CD4-positive, alpha-beta T cell treated with Interleukin-15 for 4 hours (primary cell): ENCODE results near the gene VWF.
"Not testable (repeated sequence)": the region's sequence is repeated elsewhere in the genome, so short reads cannot be mapped to it uniquely, and the experiment has no call there.

ENCODE experiments used
- DNase-seq: peaks from one replicate; pipeline ENCODE4 v3.0.0-alpha.2; 2020; ENCODE audit warnings: low spot score

VWF gene

DNA sequence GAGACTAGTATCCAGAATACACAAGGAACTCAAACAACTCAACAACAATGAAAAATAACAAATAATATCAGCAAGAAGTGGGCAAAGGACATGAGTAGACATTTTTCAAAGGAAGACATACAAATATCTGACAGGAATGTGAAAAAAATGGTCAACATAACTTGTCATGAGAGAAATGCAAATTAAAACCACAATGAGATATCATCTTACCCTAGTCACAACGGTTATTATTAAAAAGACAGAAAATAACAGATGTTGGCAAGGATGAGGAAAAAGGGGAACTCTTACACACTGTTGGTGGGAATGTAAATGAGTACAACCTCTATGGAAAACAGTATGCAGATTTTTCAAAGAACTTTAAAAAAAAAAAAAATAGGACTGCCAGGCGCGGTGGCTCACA, 20.4 kb downstream of the VWF start:
- DNase-seq, result no peak

GRCh38 chr12:6102021-6102420, 22.4 kb downstream of the VWF start:
- not testable (repeated sequence) for DNase-seq

DNA sequence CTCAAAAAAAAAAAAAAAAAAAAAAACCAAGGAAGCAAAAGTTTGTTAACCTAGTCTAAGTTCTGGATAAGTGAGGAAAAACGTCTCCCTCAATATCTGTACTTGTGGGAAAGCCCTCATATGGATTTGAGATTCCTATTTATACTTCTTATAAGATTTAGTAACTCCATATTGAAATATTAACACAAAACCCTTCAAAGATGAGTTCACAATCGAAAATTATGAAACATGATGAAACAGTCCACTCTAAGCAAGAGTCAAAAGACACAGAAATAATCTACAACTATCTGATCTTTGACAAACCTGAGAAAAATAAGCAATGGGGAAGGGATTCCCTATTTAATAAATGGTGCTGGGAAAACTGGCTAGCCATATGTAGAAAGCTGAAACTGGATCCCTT, 25.2 kb downstream of the VWF start:
- DNase-seq, result no peak

GRCh38 chr12:6097411-6097810, 27.1 kb downstream of the VWF start:
- no peak for DNase-seq

DNA sequence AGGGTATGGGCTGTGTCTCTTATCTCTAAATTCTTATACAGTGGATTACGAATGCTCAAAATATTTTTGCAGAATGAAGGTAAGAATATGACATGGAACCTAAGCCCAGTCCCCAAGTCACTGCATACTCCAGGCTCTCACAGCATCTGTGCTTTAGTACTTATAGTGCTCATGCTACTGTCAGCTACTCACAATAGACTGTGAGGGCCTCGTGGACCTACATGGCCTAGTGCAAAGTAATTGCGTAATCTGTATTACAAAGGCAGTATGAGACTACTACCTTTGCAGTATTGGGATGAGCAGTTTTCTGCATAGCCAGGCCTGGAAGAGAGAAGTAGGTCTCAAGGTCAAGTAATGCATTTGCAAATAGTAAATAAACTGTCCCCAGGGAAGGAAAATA, 27.9 kb downstream of the VWF start:
- DNase-seq, result no peak

GRCh38 chr12:6095269-6095668, 29.2 kb downstream of the VWF start:
- no peak for DNase-seq

GRCh38 chr12:6093764-6094163, 30.7 kb downstream of the VWF start:
- no peak for DNase-seq

DNA sequence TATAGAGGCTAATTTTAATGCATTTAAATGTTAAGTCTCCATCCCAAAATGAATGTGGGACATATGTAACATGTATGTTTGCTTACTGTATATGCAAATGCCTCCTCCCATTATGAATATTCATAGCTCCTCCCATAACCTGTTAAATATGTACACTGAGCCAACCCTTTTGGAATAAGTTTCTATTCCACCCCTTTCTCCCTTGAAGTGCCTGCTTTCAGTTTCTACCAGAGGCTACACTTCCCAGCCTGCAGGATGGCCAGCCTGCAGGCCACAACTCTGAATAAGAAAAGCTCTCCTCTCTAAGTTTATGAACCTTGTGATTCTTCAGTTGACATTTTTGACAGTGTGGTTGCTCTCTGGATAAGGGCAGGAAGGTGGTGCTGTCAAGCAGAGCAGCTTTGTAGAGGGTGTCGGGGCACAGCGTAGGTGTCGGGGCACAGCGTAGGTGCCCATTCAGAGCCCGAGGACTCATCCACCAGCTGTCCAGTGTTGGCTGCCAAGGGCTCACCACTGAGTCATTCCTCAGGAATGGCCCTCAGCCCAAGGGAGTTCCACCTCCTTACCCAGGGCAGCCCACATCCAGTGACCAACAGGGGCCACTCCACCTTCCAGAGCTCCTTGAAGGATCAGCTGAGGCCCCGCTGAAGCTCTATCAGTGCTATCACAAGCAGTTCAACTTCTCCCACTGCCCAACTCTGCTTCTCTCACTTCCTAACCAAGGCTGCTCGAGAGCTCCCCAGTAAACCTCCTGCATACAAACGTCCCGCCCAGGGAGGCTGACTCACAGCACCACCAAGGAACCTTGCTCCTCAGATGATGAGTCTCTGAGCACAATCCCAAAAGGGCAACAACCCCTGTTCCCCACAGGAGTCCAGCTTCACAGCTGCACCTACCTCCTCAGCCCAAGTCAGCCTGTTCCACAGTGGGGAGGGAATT, 31.4 kb downstream of the VWF start:
- DNase-seq, result no peak

DNA sequence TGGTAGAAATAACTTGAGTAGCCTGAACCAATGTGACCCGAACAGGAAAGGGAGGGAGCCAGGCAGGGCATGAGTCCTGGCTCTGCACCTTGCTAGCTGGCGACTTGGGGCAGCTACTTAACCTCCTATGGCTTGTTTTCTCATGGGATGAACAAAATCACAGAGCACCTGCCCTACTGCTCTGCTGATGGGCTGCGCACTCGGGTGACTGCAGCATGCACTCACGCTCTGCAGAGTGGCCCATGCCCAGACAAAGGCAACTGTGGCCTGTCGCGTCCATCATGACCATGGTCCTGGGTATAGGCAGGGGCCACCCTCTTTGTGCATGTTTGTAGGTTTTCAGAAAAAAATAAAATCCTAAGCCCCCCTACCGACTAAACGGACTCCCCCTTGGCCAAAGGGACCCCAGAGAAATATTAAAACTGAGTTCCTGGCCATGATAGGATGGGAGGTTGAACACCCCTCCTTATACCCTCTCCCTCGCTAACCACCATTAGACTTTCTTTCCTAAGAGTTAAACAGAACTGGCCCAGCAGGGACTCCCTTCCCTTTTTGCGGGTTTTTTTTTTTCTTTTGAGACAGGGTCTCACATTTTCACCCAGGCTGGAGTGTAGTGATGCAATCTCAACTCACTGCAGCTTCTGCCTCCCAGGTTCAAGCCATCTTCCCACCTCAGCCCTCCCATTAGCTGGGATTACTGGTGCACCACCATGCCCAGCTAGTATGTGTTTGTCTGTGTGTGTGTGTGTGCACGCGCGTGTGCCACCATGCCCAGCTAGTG, 32.5 kb downstream of the VWF start:
- no peak for DNase-seq

DNA sequence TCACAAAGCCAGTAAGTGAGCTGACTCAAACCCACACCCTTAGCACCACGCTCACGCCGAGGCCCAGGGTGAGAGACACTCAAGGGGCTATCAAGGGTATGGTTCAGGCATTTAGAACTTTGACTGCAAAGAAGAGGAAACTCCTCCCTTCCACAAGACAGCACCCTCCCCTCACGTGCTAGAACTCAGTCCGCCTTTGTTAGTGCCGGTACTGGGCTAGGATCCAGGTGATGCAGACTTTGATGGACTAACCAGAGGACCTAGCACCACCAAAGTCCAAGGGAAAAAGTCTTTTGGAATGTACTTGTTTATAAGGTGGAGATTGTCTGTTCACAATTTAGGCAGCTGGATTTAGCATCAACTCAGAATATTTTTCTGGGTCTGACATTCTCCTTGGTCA, 33.7 kb downstream of the VWF start:
- no peak for DNase-seq

DNA sequence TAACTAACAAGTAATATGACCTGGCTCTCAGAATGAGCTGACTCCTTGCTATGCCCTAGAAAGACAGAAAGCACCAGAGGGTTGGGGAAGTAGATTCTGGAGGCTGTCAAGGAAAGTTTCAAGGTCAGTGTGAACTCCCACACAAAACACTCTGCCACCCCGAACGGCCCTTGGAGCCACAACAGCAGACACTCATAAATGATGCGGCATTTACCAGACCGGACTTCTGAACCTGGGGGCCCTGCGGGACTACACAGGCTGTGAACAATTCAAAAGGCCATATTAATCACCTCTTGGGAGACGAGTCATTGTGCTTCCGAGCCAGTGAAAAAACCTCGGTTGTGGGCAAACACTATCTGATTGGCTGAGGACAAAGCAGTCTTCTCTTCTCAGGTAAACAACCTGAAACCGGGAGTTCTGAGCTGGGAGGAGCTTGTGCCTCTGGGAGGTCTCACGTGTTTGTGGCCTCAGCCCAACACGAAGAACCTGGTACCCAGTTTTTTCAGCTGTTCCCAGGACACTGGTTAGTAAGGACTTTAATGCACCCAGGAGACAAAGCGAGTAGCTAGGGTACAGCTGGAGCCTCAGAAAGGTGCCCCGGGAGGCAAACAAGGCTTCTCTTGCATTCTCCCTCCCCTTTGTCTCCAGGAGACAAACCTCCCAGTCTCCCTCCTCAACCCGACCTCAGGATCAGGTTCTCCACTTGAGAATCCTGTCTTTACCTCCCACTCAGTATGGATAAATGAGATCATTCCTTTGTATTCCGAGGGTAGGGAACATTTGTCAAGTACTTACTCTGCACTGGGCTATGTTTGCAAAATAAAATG, 35.3 kb downstream of the VWF start:
- DNase-seq, result no peak

- DNase-seq, result no peak
Measured at GRCh38 chr12:6086316-6086715, 38.2 kb downstream of the VWF start.

- DNase-seq, result no peak
Measured at GRCh38 chr12:6085841-6086240, 38.6 kb downstream of the VWF start.

DNA sequence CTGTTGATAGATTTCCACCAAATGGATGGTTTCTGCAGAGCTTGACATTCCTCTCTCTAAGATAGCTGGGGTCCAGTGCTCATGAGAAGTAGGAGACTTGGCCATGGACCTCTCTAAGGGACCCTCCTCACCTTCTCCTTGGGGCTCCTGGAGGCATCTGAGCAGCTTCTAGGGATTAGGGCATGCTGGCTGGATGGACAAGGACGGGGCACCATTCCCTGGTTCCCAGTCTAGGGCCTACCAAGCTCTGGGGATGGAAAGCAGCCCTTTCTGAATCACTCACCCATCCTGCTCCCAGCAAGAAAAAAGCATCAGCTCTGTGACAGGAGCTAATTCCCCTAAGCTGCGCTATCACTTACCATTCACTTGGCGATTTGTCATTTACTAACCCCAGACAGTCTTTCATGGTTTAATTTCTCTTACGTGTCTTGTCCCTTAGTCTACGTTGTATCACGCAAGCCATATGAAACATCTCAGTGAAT, 39.5 kb downstream of the VWF start:
- no peak for DNase-seq

DNA sequence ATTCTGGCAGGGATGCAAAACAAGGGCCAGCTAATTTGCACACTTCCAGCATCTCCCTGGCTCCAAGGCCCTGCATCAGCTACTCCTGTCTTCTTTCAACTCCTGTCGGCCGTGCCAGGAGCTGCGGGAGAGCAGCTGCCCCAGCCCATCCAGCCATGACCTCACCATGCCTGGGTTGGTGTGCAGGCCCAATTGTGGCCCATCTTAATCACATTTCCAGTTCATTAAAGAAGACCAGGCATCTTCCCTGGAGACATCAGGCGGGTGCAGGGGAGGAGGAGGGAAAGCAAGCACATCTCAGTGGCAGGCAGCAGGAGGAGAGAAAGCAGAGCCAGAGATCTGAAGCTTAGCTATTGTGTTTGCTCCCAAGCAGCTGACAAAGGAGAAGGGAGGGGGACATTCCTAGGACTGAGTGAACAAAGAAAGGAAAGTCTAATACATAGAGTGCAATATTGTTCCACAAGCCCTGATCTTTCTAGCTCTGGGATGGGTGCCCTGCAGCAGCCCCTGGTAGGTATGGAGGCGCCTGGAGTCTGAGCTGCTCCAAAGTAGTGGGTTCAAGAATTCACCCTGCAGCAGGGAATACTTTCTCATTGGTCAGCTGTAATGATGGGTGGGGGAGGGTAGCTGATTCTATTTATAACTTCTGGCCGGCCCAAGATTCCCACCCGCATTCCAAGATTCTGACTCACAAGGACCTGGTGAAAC, 40.1 kb downstream of the VWF start:
- no peak for DNase-seq

- DNase-seq, result no peak
Measured at GRCh38 chr12:6083601-6084000, 40.9 kb downstream of the VWF start.

GRCh38 chr12:6082613-6083012, 41.9 kb downstream of the VWF start:
- no peak for DNase-seq

DNA sequence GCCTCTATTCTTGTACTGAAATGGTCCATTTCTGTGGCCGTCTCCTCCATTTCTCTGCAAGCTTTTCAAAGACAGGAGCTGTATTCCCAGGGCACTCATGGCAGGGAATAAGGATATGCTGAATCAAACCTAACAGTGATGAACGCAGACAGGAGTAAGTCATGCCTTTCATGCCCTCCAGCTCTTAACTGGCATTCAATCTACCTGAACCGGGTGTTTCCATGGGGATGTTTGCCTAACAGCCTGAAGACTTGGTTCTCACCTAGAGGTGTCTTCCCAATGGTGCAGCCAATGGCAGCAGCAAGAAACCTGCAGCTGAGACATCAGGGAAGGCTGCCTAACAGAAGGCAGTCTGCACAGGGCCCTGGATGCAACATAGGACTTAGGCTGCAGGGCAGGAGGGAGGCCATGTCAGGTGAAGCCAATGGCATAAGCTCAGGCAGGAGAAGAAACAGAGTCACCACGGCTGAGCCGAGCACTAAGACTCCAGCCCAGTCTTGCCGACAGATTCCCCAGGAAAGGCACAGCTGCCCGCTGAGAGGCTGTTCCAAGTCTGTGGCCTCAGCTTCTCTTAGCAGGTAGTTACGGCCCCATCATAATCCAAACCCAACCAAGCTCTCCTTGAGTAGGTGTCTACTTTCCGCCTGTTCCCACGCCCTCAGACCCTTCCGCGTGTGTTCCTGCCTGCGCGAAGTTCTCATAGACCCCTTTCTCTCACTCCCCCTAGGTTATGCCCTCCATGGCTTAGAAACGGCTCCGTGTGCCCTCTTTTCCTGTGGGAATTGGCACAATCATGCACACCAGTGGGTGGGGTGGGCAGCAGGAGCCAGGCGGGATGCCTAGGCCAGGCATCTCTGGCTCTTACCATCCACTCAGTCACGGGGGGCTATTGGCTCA, 44.1 kb downstream of the VWF start:
- no peak for DNase-seq

DNA sequence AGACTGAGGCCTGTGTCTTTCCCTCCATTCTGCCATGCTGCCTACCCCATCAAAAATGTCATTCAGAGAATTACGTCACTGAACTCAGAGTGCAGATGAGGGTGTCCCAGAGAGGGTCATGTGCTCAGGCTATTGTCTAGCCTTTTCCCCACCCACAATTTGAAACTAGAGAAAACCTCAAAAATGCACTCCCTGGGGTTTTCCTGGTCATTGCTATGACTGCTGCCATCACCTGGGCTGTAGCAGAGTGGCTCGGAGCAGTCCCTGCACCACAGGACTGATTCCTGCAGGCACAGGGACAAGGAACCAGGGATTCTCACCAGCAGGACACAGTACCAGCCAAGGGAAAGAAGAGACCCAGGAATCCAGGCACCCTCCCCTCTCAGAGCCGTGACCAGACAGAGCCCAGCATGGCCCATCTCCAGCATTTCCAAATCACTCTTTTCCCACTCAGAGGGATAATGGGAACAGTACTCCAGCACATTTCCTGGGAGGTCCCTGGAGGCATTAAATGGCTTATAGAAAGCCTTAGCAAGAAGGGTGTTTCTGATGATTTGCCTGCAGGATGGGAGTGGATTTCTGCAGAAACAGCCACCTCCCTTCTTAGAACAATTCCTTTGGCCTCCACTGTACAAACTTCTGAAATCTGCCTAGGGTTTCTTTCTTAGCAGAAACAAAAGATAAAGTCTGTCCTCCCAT, 45.9 kb downstream of the VWF start:
- DNase-seq, result no peak

DNA sequence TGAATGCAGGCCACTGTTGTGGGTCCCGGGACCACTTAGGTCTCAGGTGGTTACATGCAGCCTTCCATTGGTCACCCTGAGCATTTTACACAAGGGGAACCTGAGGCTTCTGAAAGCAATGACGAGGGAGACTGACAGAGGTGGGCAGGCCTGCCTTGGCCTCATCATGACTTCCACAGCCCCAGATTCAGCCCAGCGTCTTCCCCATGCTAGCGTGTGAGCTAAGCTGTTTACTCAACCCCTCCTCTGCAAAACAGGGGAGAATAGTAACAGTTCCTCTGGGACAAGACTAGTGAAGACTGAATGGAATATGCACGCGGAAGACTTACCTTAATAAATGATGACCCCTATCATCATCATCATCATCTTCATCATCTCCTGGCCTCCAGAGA, 46.8 kb downstream of the VWF start:
- no peak for DNase-seq
